ENCODE results near the gene ZNF845. TPM values are rescaled to one million over a fixed set of nuclear protein-coding genes. Genes with fewer than 3 reads are reported as not detected.
"Not testable (repeated sequence)": the region's sequence is repeated elsewhere in the genome, so short reads cannot be mapped to it uniquely, and the experiment has no call there.

ZNF845 gene
- total RNA-seq, 1 donor from 2014 or later, result 5.7 TPM

DNA sequence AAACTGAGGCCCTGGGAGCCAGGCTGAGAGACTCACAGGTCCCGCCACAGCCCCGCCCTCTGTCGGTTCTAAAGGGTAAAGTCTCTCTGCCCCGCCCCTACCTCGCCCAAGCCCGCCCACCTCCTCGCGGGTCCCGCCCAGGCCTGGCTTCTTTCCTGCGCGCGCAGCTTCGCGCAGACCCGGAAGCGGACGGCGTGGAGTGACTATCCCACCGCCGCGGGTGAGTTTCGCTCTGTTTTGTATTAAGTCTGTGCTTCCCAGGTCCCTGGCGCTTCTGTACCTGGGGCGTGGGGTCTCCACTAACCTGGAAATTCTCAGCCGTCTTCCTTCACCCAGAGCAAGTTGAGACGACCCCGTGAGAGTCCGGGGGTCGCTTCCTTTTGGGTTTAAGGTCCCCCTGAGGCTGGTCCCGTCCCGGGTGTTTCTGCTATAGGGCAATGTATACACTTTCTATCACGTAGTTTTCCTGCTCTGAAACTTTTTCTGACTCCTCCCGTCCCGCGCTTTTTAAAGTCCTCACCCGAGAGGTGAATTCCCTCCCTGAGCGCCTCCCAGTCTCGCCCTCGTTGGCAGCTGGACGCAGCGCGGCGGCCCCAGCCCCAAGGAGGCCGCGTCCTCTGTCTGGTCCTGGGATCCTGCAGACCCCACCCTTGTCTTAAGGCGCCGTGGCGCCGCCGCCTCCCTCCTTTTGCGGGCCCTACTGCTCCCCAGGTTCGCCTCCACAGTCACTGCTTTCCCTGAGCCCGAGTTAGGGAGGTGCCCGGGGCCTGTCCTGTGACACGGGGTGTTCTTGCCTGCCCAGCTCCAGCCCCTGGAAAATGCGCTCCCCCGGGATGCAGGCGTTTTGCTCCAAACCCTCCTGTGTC, 61.7 kb downstream of the ZNF845 start, which contains the start of gene ZNF765:
ZNF765 (plus strand) TSS at position 176 of the 866 bp plus-strand sequence. CDS start 2,867 bp downstream, outside the sequence.
- DNase-seq (ENCODE audit: extremely low spot score, unreplicated experiment), result peak; percentile 98
- Mint-ChIP-seq H3K4me1 (ENCODE audit: unreplicated experiment) (peaks cover 25% of the 10 kb centered on the region), H3K36me3 (ENCODE audit: unreplicated experiment) (peaks cover 13% of the 10 kb centered on the region), H3K9me3 (ENCODE audit: unreplicated experiment) (peaks cover 9% of the 10 kb centered on the region), H3K27ac (ENCODE audit: unreplicated experiment) (peak within 1 kb of the TSS; percentile 92), H3K4me3 (ENCODE audit: unreplicated experiment) (peak within 1 kb of the TSS; percentile 95), H3K27me3 (ENCODE audit: unreplicated experiment) (no peaks in the 10 kb centered on the region)
- TF ChIP-seq, protein P1, sequence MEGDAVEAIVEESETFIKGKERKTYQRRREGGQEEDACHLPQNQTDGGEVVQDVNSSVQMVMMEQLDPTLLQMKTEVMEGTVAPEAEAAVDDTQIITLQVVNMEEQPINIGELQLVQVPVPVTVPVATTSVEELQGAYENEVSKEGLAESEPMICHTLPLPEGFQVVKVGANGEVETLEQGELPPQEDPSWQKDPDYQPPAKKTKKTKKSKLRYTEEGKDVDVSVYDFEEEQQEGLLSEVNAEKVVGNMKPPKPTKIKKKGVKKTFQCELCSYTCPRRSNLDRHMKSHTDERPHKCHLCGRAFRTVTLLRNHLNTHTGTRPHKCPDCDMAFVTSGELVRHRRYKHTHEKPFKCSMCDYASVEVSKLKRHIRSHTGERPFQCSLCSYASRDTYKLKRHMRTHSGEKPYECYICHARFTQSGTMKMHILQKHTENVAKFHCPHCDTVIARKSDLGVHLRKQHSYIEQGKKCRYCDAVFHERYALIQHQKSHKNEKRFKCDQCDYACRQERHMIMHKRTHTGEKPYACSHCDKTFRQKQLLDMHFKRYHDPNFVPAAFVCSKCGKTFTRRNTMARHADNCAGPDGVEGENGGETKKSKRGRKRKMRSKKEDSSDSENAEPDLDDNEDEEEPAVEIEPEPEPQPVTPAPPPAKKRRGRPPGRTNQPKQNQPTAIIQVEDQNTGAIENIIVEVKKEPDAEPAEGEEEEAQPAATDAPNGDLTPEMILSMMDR (IDR thresholded peaks at IDR 0.05), result peak; percentile 67

DNA sequence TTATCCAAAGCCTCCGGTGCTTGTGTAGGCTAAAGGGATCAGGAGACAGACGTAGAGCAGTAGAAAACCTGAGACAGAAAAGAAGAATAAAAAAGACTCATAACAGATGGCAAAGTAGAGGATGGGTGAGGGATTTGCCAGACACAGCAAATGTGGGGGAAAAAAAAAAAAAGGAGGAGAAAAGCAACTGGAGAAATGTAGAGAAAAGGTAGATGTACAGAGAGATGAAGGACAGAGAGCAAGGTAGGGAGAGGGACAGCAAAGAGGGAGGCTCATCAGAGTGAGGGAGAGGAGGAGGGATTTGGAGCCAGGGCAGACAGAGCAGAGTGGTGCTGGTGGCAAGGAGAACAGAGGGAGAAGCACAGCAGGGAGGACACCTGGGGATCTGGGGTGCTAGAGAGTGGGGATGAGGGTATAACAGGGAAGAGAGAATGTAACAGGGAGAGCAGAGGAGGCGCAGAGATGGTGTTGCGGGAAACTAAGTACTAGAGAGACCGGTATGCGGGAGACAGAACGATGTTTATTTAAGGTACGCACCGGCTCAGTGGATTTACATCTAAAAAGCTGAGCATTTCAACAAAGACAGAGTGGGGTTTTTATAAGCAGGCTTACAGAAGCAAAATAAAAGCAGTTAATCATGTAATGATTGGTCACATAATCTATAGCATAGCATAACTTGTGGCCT, 62.4 kb downstream of the ZNF845 start:
- not testable (repeated sequence) for DNase-seq (ENCODE audit: extremely low spot score, unreplicated experiment); H3K27me3 Mint-ChIP-seq (ENCODE audit: unreplicated experiment); H3K9me3 Mint-ChIP-seq (ENCODE audit: unreplicated experiment)
- Mint-ChIP-seq H3K36me3 (ENCODE audit: unreplicated experiment) (peaks cover 19% of the 10 kb centered on the region), H3K27ac (ENCODE audit: unreplicated experiment) (peak overlapping the region; percentile 92), H3K4me1 (ENCODE audit: unreplicated experiment) (peaks cover 25% of the 10 kb centered on the region), H3K4me3 (ENCODE audit: unreplicated experiment) (peak overlapping the region; percentile 95)

DNA sequence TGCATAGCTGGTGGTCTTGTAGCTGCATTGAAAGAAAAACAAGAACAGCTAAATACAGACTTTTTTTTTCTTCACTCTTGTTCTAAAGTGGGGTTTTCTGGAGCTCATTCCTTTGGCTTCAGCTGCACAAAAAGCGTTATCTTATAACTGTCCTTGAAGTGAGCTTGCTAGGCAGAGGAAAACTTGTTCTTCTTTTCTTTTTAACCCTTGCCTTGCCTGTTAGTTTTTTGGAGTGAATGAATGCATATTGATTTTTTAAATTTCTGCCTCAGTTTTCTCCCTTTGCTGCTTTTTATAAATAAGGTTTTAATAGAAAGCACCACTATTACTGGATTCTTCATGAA, 62.9 kb downstream of the ZNF845 start:
- H3K4me3 Mint-ChIP-seq (ENCODE audit: unreplicated experiment), result peak overlapping the region; percentile 95
- TF ChIP-seq, protein P1 (IDR thresholded peaks at IDR 0.05), result no peak
- H3K4me1 Mint-ChIP-seq (ENCODE audit: unreplicated experiment), result peaks cover 25% of the 10 kb centered on the region
- H3K27me3 Mint-ChIP-seq (ENCODE audit: unreplicated experiment), result no peaks in the 10 kb centered on the region
- peaks cover 4% of the 10 kb centered on the region for H3K9me3 Mint-ChIP-seq (ENCODE audit: unreplicated experiment)
- no peak overlapping the region for H3K27ac Mint-ChIP-seq (ENCODE audit: unreplicated experiment)
- no peak for DNase-seq (ENCODE audit: extremely low spot score, unreplicated experiment)
- H3K36me3 Mint-ChIP-seq (ENCODE audit: unreplicated experiment), result peaks cover 22% of the 10 kb centered on the region

- DNase-seq (ENCODE audit: extremely low spot score, unreplicated experiment); H3K27me3 Mint-ChIP-seq (ENCODE audit: unreplicated experiment); H3K27ac Mint-ChIP-seq (ENCODE audit: unreplicated experiment); H3K9me3 Mint-ChIP-seq (ENCODE audit: unreplicated experiment); H3K4me3 Mint-ChIP-seq (ENCODE audit: unreplicated experiment): not testable (repeated sequence)
- H3K36me3 Mint-ChIP-seq (ENCODE audit: unreplicated experiment), result peaks cover 36% of the 10 kb centered on the region
- H3K4me1 Mint-ChIP-seq (ENCODE audit: unreplicated experiment), result peaks cover 25% of the 10 kb centered on the region
Observed at GRCh38 chr19:53397918-53398317, 64.4 kb downstream of the ZNF845 start.

Other genes with a start within 250 kb of the ZNF845 start
- gene ZNF160, start 230.3 kb upstream of the ZNF845 start, total RNA-seq, result 32.9 and 33.2 TPM in 2 replicates
- gene ZNF415, start 200.8 kb upstream of the ZNF845 start, total RNA-seq, result 7.2 and 10.6 TPM in 2 replicates
- gene ZNF347, start 174.7 kb upstream of the ZNF845 start, total RNA-seq, result 15.3 and 15.9 TPM in 2 replicates
- gene ZNF665, start 140.4 kb upstream of the ZNF845 start, total RNA-seq, result 5.1 TPM in 2 replicates
- gene ZNF677, start 78.9 kb upstream of the ZNF845 start, total RNA-seq, result 24.8 and 28.4 TPM in 2 replicates
- not detected in 2 replicates for gene VN1R2, start 75.5 kb upstream of the ZNF845 start, total RNA-seq
- gene VN1R4, start 66.0 kb upstream of the ZNF845 start, total RNA-seq, result not detected in 2 replicates
- gene ZNF525, start 32.0 kb downstream of the ZNF845 start, total RNA-seq, result 7.6 and 8.5 TPM in 2 replicates
- 9.0 and 10.7 TPM in 2 replicates for gene ZNF765, start 61.4 kb downstream of the ZNF845 start, total RNA-seq
- 8.3 and 9.2 TPM in 2 replicates for gene ZNF761, start 98.2 kb downstream of the ZNF845 start, total RNA-seq
- gene ZNF813, start 134.0 kb downstream of the ZNF845 start, total RNA-seq, result 4.4 and 4.5 TPM in 2 replicates
- gene ZNF331, start 204.4 kb downstream of the ZNF845 start, total RNA-seq, result 7.4 and 8.0 TPM in 2 replicates

Measured in osteocyte (in vitro differentiated cells).